HepG2 (cell line): ENCODE data around the gene MEPCE. TPM values are rescaled to one million over a fixed set of nuclear protein-coding genes. Genes with fewer than 3 reads are reported as not detected.

Source experiments
- ATM ChIP-seq: fragments of 450-650 bp; IDR thresholded peaks from 2 replicates; pipeline ENCODE4 v1.7.1; 2017; ENCODE audit warnings: mild to moderate bottlenecking, borderline replicate concordance
- ISL2 ChIP-seq: sonication (generic); formaldehyde crosslinking; IDR thresholded peaks from 2 replicates; pipeline ENCODE4 v1.5.0; 2020; ENCODE audit warnings: missing genetic modification reagents
- KLF13 ChIP-seq: sonication (generic); formaldehyde crosslinking; IDR thresholded peaks from 2 replicates; pipeline ENCODE4 v1.4.0; 2020; ENCODE audit warnings: mild to moderate bottlenecking, missing genetic modification reagents
- KLF15 ChIP-seq: sonication (generic); formaldehyde crosslinking; IDR thresholded peaks from 2 replicates; pipeline ENCODE4 v1.8.1; 2023; ENCODE audit warnings: borderline replicate concordance, mild to moderate bottlenecking, inconsistent platforms, missing genetic modification reagents, mixed read lengths
- MYC ChIP-seq: sonication (generic); formaldehyde crosslinking; IDR thresholded peaks from 2 replicates; pipeline ENCODE4 v1.9.0; 2021; ENCODE audit warnings: missing genetic modification reagents, borderline replicate concordance
- NR2F2 ChIP-seq: IDR thresholded peaks from 2 replicates; pipeline ENCODE4 v1.6.1; 2012; ENCODE audit warnings: low read depth, inconsistent platforms, borderline replicate concordance
- PITX1 ChIP-seq: sonication (generic); formaldehyde crosslinking; IDR thresholded peaks from 2 replicates; pipeline ENCODE4 v1.5.1; 2020; ENCODE audit warnings: mild to moderate bottlenecking, missing genetic modification reagents
- PPARG ChIP-seq: conservative IDR thresholded peaks from 2 replicates; pipeline ENCODE4 v1.6.1; 2016; ENCODE audit warnings: missing biosample characterization, missing genetic modification reagents
- RFXAP ChIP-seq: sonication (generic); formaldehyde crosslinking; IDR thresholded peaks from 2 replicates; pipeline ENCODE4 v1.4.0; 2020; ENCODE audit warnings: missing genetic modification reagents, borderline replicate concordance
- RNF2 ChIP-seq: fragments of 450-650 bp; conservative IDR thresholded peaks from 2 replicates; pipeline ENCODE4 v1.6.1; 2016; ENCODE audit warnings: low read depth
- SOX5 ChIP-seq: IDR thresholded peaks from 2 replicates; pipeline ENCODE4 v1.6.1; 2016; ENCODE audit warnings: borderline replicate concordance
- YY1 ChIP-seq: IDR thresholded peaks from 2 replicates; pipeline ENCODE4 v1.6.1; 2011; ENCODE audit warnings: low read length, low read depth, moderate library complexity, mild to moderate bottlenecking; ENCODE audit not compliant: insufficient read depth, insufficient replicate concordance
- ZC3H4 ChIP-seq: sonication (generic); formaldehyde crosslinking; IDR thresholded peaks from 2 replicates; pipeline ENCODE4 v1.4.0; 2020; ENCODE audit warnings: missing genetic modification reagents, borderline replicate concordance
- ZNF160 ChIP-seq: sonication (generic); formaldehyde crosslinking; IDR thresholded peaks from 2 replicates; pipeline ENCODE4 v1.8.0; 2022; ENCODE audit warnings: mild to moderate bottlenecking, inconsistent platforms, missing genetic modification reagents
- ZNF292 ChIP-seq: sonication (generic); formaldehyde crosslinking; IDR thresholded peaks from 2 replicates; pipeline ENCODE4 v1.8.1; 2022; ENCODE audit warnings: mild to moderate bottlenecking, low read depth, missing genetic modification reagents, borderline replicate concordance
- ZNF3 ChIP-seq: IDR thresholded peaks from 2 replicates; pipeline ENCODE4 v1.7.0; 2017; ENCODE audit warnings: inconsistent platforms
- ZNF530 ChIP-seq: sonication (generic); formaldehyde crosslinking; IDR thresholded peaks from 2 replicates; pipeline ENCODE4 v1.5.0; 2020; ENCODE audit warnings: low read depth, mild to moderate bottlenecking, missing genetic modification reagents
- ZNF558 ChIP-seq: sonication (generic); formaldehyde crosslinking; IDR thresholded peaks from 2 replicates; pipeline ENCODE4 v1.9.0; 2022; ENCODE audit warnings: mild to moderate bottlenecking, missing genetic modification reagents, borderline replicate concordance
- ZNF790 ChIP-seq: sonication (generic); formaldehyde crosslinking; IDR thresholded peaks from 2 replicates; pipeline ENCODE4 v1.8.0; 2022; ENCODE audit warnings: missing genetic modification reagents, mild to moderate bottlenecking, borderline replicate concordance
- ZNF800 ChIP-seq: sonication (generic); formaldehyde crosslinking; IDR thresholded peaks from 2 replicates; pipeline ENCODE4 v1.4.0; 2020; ENCODE audit warnings: missing genetic modification reagents
- ZSCAN29 ChIP-seq: sonication (generic); formaldehyde crosslinking; conservative IDR thresholded peaks from 2 replicates; pipeline ENCODE4 v1.4.0; 2020; ENCODE audit warnings: mild to moderate bottlenecking, missing genetic modification reagents
- ZSCAN30 ChIP-seq: sonication (generic); formaldehyde crosslinking; IDR thresholded peaks from 2 replicates; pipeline ENCODE4 v1.5.0; 2020; ENCODE audit warnings: mild to moderate bottlenecking, missing genetic modification reagents
- polyA plus RNA-seq, 8 experiments: library from polyadenylated mRNA; depleted of rRNA in 3 of 8; stranded (reverse) in 7 of 8; unstranded in 1 of 8; fragments of >200 nt; fragmentation: Illumina TruSeq in 4 of 8; extraction: Trizol in 4 of 8; gene quantifications; 2 replicates each; pipeline versions ENCODE4 v1.2.1 to v1.2.3, GENCODE V29; 2011 to 2016; ENCODE audit warnings: low read depth in 4 of 8, missing spikeins in 1 of 8, mixed read lengths in 1 of 8; ENCODE audit not compliant: insufficient read depth in 1 of 8
- total RNA-seq, 5 experiments: library from RNA; depleted of rRNA; stranded (reverse); fragments of >200 nt; fragmentation: Illumina TruSeq; extraction: Trizol; gene quantifications; 2 replicates each; pipeline ENCODE4 v1.2.3, GENCODE V29; 2016; ENCODE audit warnings: low read depth in 1 of 5
- TF ChIP-seq, protein P1 (sequence below): sonication (generic); formaldehyde crosslinking; IDR thresholded peaks from 2 replicates; pipeline ENCODE4 v1.5.1; 2020; ENCODE audit warnings: mild to moderate bottlenecking, missing genetic modification reagents
- TF ChIP-seq, protein P2 (sequence below): sonication (generic); formaldehyde crosslinking; IDR thresholded peaks from 2 replicates; pipeline ENCODE4 v1.4.0; 2020; ENCODE audit warnings: missing genetic modification reagents, mild to moderate bottlenecking, borderline replicate concordance

Gene MEPCE
- total and polyA plus RNA-seq, 2 of the 13 experiments (the other 11 are each of a cell fraction or from before 2014, with no cell fraction given), result 12.3 to 26.0 TPM

- TF ChIP-seq RNF2 (no peak), SOX5 (CRISPR knock-in tag) (no peak), YY1 (peak; percentile 37), ZNF292 (CRISPR knock-in tag) (peak; percentile 92), ZNF530 (no peak), ZNF790 (CRISPR knock-in tag) (no peak), ZNF558 (CRISPR knock-in tag) (no peak), ZNF3 (CRISPR knock-in tag) (no peak), ATM (no peak), NR2F2 (no peak), ZC3H4 (CRISPR knock-in tag) (no peak), RFXAP (CRISPR knock-in tag) (peak; percentile 73), ZNF160 (CRISPR knock-in tag) (0 out of 2 replicates have a peak, but pooled peaks have one; percentile 34), PPARG (CRISPR knock-in tag) (no peak), ISL2 (CRISPR knock-in tag) (0 out of 2 replicates have a peak, but pooled peaks have one; percentile 23), ZSCAN29 (no peak), KLF13 (CRISPR knock-in tag) (no peak), PITX1 (0 out of 2 replicates have a peak, but pooled peaks have one; percentile 41), ZSCAN30 (CRISPR knock-in tag) (no peak), ZNF800 (CRISPR knock-in tag) (no peak), MYC (CRISPR knock-in tag) (peak; percentile 49; the same call in 1 of the 2 replicates), KLF15 (CRISPR knock-in tag) (0 out of 2 replicates have a peak, but pooled peaks have one; percentile 47)
- TF ChIP-seq, protein P1, sequence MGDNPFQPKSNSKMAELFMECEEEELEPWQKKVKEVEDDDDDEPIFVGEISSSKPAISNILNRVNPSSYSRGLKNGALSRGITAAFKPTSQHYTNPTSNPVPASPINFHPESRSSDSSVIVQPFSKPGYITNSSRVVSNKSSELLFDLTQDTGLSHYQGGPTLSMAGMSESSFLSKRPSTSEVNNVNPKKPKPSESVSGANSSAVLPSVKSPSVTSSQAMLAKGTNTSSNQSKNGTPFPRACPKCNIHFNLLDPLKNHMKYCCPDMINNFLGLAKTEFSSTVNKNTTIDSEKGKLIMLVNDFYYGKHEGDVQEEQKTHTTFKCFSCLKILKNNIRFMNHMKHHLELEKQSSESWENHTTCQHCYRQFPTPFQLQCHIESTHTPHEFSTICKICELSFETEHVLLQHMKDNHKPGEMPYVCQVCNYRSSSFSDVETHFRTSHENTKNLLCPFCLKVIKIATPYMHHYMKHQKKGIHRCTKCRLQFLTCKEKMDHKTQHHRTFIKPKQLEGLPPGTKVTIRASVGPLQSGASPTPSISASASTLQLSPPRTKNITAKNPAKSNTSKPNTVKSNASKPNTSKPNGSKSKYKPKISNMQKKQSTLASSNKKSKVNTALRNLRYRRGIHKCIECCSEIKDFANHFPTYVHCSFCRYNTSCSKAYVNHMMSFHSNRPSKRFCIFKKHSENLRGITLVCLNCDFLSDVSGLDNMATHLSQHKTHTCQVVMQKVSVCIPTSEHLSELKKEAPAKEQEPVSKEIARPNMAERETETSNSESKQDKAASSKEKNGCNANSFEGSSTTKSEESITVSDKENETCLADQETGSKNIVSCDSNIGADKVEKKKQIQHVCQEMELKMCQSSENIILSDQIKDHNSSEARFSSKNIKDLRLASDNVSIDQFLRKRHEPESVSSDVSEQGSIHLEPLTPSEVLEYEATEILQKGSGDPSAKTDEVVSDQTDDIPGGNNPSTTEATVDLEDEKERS, result no peak; the same call in 1 of the 2 replicates
- TF ChIP-seq, protein P2, sequence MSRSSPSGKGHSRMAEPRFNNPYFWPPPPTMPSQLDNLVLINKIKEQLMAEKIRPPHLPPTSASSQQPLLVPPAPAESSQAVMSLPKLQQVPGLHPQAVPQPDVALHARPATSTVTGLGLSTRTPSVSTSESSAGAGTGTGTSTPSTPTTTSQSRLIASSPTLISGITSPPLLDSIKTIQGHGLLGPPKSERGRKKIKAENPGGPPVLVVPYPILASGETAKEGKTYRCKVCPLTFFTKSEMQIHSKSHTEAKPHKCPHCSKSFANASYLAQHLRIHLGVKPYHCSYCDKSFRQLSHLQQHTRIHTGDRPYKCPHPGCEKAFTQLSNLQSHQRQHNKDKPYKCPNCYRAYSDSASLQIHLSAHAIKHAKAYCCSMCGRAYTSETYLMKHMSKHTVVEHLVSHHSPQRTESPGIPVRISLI, result no peak
These were observed 49.5 kb downstream of the MEPCE start, which contains the start of gene TSC22D4 (continued) for GRCh38 chr7:100478958-100479660.
